ENCODE results near the gene NUPR2.

DNA sequence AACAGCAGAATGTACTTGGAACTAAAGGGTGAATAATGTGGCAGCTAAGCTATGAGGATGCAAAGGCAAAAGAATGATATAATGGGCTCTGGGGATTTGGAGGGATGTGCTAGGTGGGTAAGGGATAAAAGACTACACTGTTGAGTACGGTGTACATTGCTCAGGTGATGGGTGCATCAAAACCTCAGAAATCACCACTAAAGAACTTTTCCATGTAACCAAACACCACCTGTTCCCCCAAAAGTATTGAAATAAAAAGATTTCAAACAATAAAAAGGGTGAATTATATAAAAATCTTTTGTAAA is 8.3 kb downstream of the NUPR2 start:
- TF ChIP-seq ZNF623 (tag by site-specific recombination; IDR thresholded peaks at IDR 0.05) = no peak
- TF ChIP-seq, protein P1, sequence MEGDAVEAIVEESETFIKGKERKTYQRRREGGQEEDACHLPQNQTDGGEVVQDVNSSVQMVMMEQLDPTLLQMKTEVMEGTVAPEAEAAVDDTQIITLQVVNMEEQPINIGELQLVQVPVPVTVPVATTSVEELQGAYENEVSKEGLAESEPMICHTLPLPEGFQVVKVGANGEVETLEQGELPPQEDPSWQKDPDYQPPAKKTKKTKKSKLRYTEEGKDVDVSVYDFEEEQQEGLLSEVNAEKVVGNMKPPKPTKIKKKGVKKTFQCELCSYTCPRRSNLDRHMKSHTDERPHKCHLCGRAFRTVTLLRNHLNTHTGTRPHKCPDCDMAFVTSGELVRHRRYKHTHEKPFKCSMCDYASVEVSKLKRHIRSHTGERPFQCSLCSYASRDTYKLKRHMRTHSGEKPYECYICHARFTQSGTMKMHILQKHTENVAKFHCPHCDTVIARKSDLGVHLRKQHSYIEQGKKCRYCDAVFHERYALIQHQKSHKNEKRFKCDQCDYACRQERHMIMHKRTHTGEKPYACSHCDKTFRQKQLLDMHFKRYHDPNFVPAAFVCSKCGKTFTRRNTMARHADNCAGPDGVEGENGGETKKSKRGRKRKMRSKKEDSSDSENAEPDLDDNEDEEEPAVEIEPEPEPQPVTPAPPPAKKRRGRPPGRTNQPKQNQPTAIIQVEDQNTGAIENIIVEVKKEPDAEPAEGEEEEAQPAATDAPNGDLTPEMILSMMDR (tag by site-specific recombination; IDR thresholded peaks at IDR 0.05) = no peak
- TF ChIP-seq ZNF560 (tag by site-specific recombination; IDR thresholded peaks at IDR 0.05; ENCODE audit: borderline replicate concordance) = no peak
- TF ChIP-seq TCF7L2 (IDR thresholded peaks at IDR 0.05; ENCODE audit: borderline replicate concordance, low read depth, low read length) = no peak
- TF ChIP-seq ZNF354C (tag by site-specific recombination; IDR thresholded peaks at IDR 0.05; ENCODE audit: borderline replicate concordance, low read depth) = no peak
- TF ChIP-seq, protein P2, sequence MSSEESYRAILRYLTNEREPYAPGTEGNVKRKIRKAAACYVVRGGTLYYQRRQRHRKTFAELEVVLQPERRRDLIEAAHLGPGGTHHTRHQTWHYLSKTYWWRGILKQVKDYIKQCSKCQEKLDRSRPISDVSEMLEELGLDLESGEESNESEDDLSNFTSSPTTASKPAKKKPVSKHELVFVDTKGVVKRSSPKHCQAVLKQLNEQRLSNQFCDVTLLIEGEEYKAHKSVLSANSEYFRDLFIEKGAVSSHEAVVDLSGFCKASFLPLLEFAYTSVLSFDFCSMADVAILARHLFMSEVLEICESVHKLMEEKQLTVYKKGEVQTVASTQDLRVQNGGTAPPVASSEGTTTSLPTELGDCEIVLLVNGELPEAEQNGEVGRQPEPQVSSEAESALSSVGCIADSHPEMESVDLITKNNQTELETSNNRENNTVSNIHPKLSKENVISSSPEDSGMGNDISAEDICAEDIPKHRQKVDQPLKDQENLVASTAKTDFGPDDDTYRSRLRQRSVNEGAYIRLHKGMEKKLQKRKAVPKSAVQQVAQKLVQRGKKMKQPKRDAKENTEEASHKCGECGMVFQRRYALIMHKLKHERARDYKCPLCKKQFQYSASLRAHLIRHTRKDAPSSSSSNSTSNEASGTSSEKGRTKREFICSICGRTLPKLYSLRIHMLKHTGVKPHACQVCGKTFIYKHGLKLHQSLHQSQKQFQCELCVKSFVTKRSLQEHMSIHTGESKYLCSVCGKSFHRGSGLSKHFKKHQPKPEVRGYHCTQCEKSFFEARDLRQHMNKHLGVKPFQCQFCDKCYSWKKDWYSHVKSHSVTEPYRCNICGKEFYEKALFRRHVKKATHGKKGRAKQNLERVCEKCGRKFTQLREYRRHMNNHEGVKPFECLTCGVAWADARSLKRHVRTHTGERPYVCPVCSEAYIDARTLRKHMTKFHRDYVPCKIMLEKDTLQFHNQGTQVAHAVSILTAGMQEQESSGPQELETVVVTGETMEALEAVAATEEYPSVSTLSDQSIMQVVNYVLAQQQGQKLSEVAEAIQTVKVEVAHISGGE (tag by site-specific recombination; conservative IDR thresholded peaks at IDR 0.05; ENCODE audit: low read depth) = no peak
- no peak for TF ChIP-seq ZNF274 (IDR thresholded peaks at IDR 0.05; ENCODE audit: low read length)
- TF ChIP-seq ZNF274 (tag by site-specific recombination; IDR thresholded peaks at IDR 0.05; ENCODE audit: borderline replicate concordance) = no peak
